KMS-11 (cell line): ENCODE data around the gene MEIS1.

Source experiments
- H2AFZ ChIP-seq: fragments of 200-600 bp; sonication (generic); 2 replicates; pipeline ENCODE4 v1.6.1; 2016; ENCODE audit warnings: antibody characterized with exemption, mixed run types, low read depth
- H3K27ac ChIP-seq: fragments of 200-600 bp; sonication (generic); 2 replicates; pipeline ENCODE4 v1.6.1; 2016; ENCODE audit warnings: mild to moderate bottlenecking, mixed run types
- H3K27me3 ChIP-seq: fragments of 200-600 bp; sonication (generic); 2 replicates; pipeline ENCODE4 v1.6.1; 2017; ENCODE audit warnings: mild to moderate bottlenecking, low read depth, mixed run types, moderate library complexity; ENCODE audit not compliant: insufficient read depth
- H3K36me3 ChIP-seq: fragments of 200-600 bp; sonication (generic); 2 replicates; pipeline ENCODE4 v1.6.1; 2017; ENCODE audit warnings: mild to moderate bottlenecking, mixed run types; ENCODE audit not compliant: insufficient read depth
- H3K4me1 ChIP-seq: fragments of 200-600 bp; sonication (generic); 2 replicates; pipeline ENCODE4 v1.6.1; 2016; ENCODE audit warnings: mild to moderate bottlenecking, low read depth, mixed run types; ENCODE audit not compliant: poor library complexity, severe bottlenecking
- H3K4me2 ChIP-seq: fragments of 200-600 bp; sonication (generic); 2 replicates; pipeline ENCODE4 v1.7.0; 2016; ENCODE audit warnings: mild to moderate bottlenecking, mixed run types
- H3K4me3 ChIP-seq: fragments of 200-600 bp; sonication (generic); IDR thresholded peaks from 2 replicates; pipeline ENCODE4 v1.6.1; 2017; ENCODE audit warnings: low read depth, low read length, mixed read lengths; ENCODE audit not compliant: insufficient read depth
- H3K79me2 ChIP-seq: fragments of 200-600 bp; sonication (generic); 2 replicates; pipeline ENCODE4 v1.6.1; 2016; ENCODE audit warnings: low read depth, mixed run types; ENCODE audit not compliant: insufficient read depth
- H3K9ac ChIP-seq: fragments of 200-600 bp; sonication (generic); 2 replicates; pipeline ENCODE4 v1.6.1; 2016; ENCODE audit warnings: mild to moderate bottlenecking, mixed run types
- H4K20me1 ChIP-seq: fragments of 200-600 bp; sonication (generic); 2 replicates; pipeline ENCODE4 v1.6.1; 2016; ENCODE audit warnings: mild to moderate bottlenecking, mixed run types; ENCODE audit not compliant: insufficient read depth
- CTCF ChIP-seq: fragments of 200-600 bp; sonication (generic); conservative IDR thresholded peaks from 2 replicates; pipeline ENCODE4 v1.6.1; 2017; ENCODE audit warnings: low read depth, mild to moderate bottlenecking, antibody characterized with exemption, low read length, moderate library complexity, mixed read lengths

Gene MEIS1

GRCh38 chr2:66472225-66472843 is 37.4 kb downstream of the MEIS1 start:
- Histone ChIP-seq H3K79me2 (no peaks in the 10 kb centered on the region), H3K4me2 (no peak overlapping the region), H4K20me1 (no peaks in the 10 kb centered on the region), H3K27ac (no peak overlapping the region), H3K4me3 (no peak overlapping the region), H3K9ac (no peak overlapping the region), H3K27me3 (no peaks in the 10 kb centered on the region), H3K36me3 (no peaks in the 10 kb centered on the region), H2AFZ (no peak overlapping the region), H3K4me1 (peaks cover 23% of the 10 kb centered on the region)
- no peak for TF ChIP-seq CTCF

- no peak overlapping the region for H3K4me3 ChIP-seq
- no peaks in the 10 kb centered on the region for H4K20me1 ChIP-seq
- no peak for TF ChIP-seq CTCF
- H2AFZ ChIP-seq = no peak overlapping the region
- H3K9ac ChIP-seq = no peak overlapping the region
- H3K27ac ChIP-seq = no peak overlapping the region
- no peaks in the 10 kb centered on the region for H3K27me3 ChIP-seq
- H3K36me3 ChIP-seq = no peaks in the 10 kb centered on the region
- no peaks in the 10 kb centered on the region for H3K79me2 ChIP-seq
- H3K4me2 ChIP-seq = no peak overlapping the region
- H3K4me1 ChIP-seq = no peaks in the 10 kb centered on the region
These were observed 42.4 kb downstream of the MEIS1 start for GRCh38 chr2:66477135-66477842.

GRCh38 chr2:66478299-66478698 is 43.4 kb downstream of the MEIS1 start:
- H3K36me3 ChIP-seq = no peaks in the 10 kb centered on the region
- H2AFZ ChIP-seq = no peak overlapping the region
- no peak for TF ChIP-seq CTCF
- H3K4me1 ChIP-seq = no peaks in the 10 kb centered on the region
- H3K27ac ChIP-seq = no peak overlapping the region
- no peaks in the 10 kb centered on the region for H3K27me3 ChIP-seq
- no peak overlapping the region for H3K4me2 ChIP-seq
- H3K4me3 ChIP-seq = no peak overlapping the region
- no peaks in the 10 kb centered on the region for H4K20me1 ChIP-seq
- H3K79me2 ChIP-seq = no peaks in the 10 kb centered on the region
- no peak overlapping the region for H3K9ac ChIP-seq

- Histone ChIP-seq H4K20me1 (no peaks in the 10 kb centered on the region), H3K79me2 (no peaks in the 10 kb centered on the region), H3K36me3 (no peaks in the 10 kb centered on the region), H3K27me3 (no peaks in the 10 kb centered on the region), H3K4me2 (no peak overlapping the region), H3K9ac (no peak overlapping the region), H3K27ac (no peak overlapping the region), H2AFZ (no peak overlapping the region), H3K4me1 (no peaks in the 10 kb centered on the region), H3K4me3 (no peak overlapping the region)
- no peak for TF ChIP-seq CTCF
These were observed 43.9 kb downstream of the MEIS1 start for GRCh38 chr2:66478731-66479316.
